ENCODE data around the gene CYP2D6. TPM values are rescaled to one million over a fixed set of nuclear protein-coding genes. Genes with fewer than 3 reads are reported as not detected.

CYP2D6 gene
- total RNA-seq, 4 donors from 2014 or later: 0.35 to 1.5 (median 1.2) TPM

- peaks cover 0 to 54% (median 11%) of the 10 kb centered on the region in 3 donors for H3K36me3 ChIP-seq
- no peaks in the 10 kb centered on the region for H3K9me3 ChIP-seq
- TF ChIP-seq POLR2A (IDR thresholded peaks at IDR 0.05) (no peak), CTCF (IDR thresholded peaks at IDR 0.05) (no peak)
- WGBS, 2 donors: 74 to 80% methylated on average over 3 of the region's 4 CpGs
- intact Hi-C loops (cut with DNase I): no loop called here
- DNase-seq: no peak
- H3K27ac ChIP-seq: peak overlapping the region in 3 of 4 donors; percentile 42 to 89 (median 88)
- no peaks in the 10 kb centered on the region for H3K27me3 ChIP-seq
- peaks cover 9 to 76% (median 29%) of the 10 kb centered on the region in 3 donors for H3K4me1 ChIP-seq
- H3K4me3 ChIP-seq: no peak overlapping the region
Measured at GRCh38 chr22:42160251-42160650, 29.6 kb upstream of the CYP2D6 start.

- no peak for TF ChIP-seq POLR2A (IDR thresholded peaks at IDR 0.05)
- no peak for TF ChIP-seq CTCF (IDR thresholded peaks at IDR 0.05)
- H3K27me3 ChIP-seq: no peaks in the 10 kb centered on the region
- intact Hi-C loops (cut with DNase I): no loop called here
- peak overlapping the region in 3 of 4 donors; percentile 40 to 88 (median 43) for H3K27ac ChIP-seq
- peaks cover 7 to 60% (median 29%) of the 10 kb centered on the region in 3 donors for H3K4me1 ChIP-seq
- H3K4me3 ChIP-seq: no peak overlapping the region
- WGBS, 2 donors: 87 to 88% methylated on average over 16 of the region's 16 CpGs
- DNase-seq: no peak
- no peaks in the 10 kb centered on the region for H3K9me3 ChIP-seq
- H3K36me3 ChIP-seq: peaks cover 6 to 56% (median 7%) of the 10 kb centered on the region in 3 donors
Measured at GRCh38 chr22:42158456-42159132, 28.0 kb upstream of the CYP2D6 start.

- H3K4me1 ChIP-seq: peaks cover 0 to 40% (median 14%) of the 10 kb centered on the region in 3 donors
- no peak for DNase-seq
- H3K27me3 ChIP-seq: no peaks in the 10 kb centered on the region
- no peak overlapping the region for H3K4me3 ChIP-seq
- H3K36me3 ChIP-seq: peaks cover 6 to 57% (median 7%) of the 10 kb centered on the region in 3 donors
- peak overlapping the region; percentile 34 to 88 (median 78) for H3K27ac ChIP-seq
- TF ChIP-seq POLR2A (IDR thresholded peaks at IDR 0.05) (no peak), CTCF (IDR thresholded peaks at IDR 0.05) (no peak)
- 52 to 70% methylated on average over 5 of the region's 5 CpGs for WGBS, 2 donors
- intact Hi-C loops (cut with DNase I): no loop called here
- no peaks in the 10 kb centered on the region for H3K9me3 ChIP-seq
Measured at GRCh38 chr22:42156598-42156997, 26.0 kb upstream of the CYP2D6 start.

GRCh38 chr22:42156121-42156520 lies 25.5 kb upstream of the CYP2D6 start:
- H3K36me3 ChIP-seq: peaks cover 6 to 57% (median 7%) of the 10 kb centered on the region in 3 donors
- intact Hi-C loops (cut with DNase I): no loop called here
- TF ChIP-seq CTCF (IDR thresholded peaks at IDR 0.05): peak in 1 of 6 experiments; percentile 9
- no peak for TF ChIP-seq POLR2A (IDR thresholded peaks at IDR 0.05)
- no peak overlapping the region for H3K4me3 ChIP-seq
- WGBS, 2 donors: 39 to 41% methylated on average over 2 of the region's 2 CpGs
- DNase-seq: no peak
- H3K4me1 ChIP-seq: peaks cover 0 to 36% (median 9%) of the 10 kb centered on the region in 3 donors
- H3K27ac ChIP-seq: peak overlapping the region; percentile 28 to 88 (median 78)
- no peaks in the 10 kb centered on the region for H3K27me3 ChIP-seq
- H3K9me3 ChIP-seq: no peaks in the 10 kb centered on the region

GRCh38 chr22:42155053-42155543 lies 24.5 kb upstream of the CYP2D6 start:
- H3K4me3 ChIP-seq: no peak overlapping the region
- DNase-seq: no peak
- no peaks in the 10 kb centered on the region for H3K9me3 ChIP-seq
- no peaks in the 10 kb centered on the region for H3K27me3 ChIP-seq
- WGBS, 2 donors: 91 to 94% methylated on average over 4 of the region's 7 CpGs
- intact Hi-C loops (cut with DNase I): no loop called here
- no peak for TF ChIP-seq POLR2A (IDR thresholded peaks at IDR 0.05)
- TF ChIP-seq CTCF (IDR thresholded peaks at IDR 0.05): no peak
- peaks cover 6 to 64% (median 7%) of the 10 kb centered on the region in 3 donors for H3K36me3 ChIP-seq
- peaks cover 0 to 31% (median 9%) of the 10 kb centered on the region in 3 donors for H3K4me1 ChIP-seq
- H3K27ac ChIP-seq: peak overlapping the region in 3 of 4 donors; percentile 72 to 88 (median 85)

Measured in esophagus squamous epithelium (tissue), 5 donors.